Astrocyte (in vitro differentiated cells and primary cell): ENCODE measurements around the gene SALL2.

Experiments used
- EZH2 ChIP-seq: IDR thresholded peaks from 2 replicates; pipeline ENCODE4 v1.6.1; 2012; ENCODE audit warnings: mild to moderate bottlenecking, low read length, inconsistent platforms; ENCODE audit not compliant: insufficient read depth
- TF ChIP-seq, protein P1 (sequence below): IDR thresholded peaks from 2 replicates; pipeline ENCODE4 v1.5.1; 2011; ENCODE audit warnings: low read depth, mild to moderate bottlenecking, inconsistent platforms, low read length, moderate library complexity; ENCODE audit not compliant: insufficient read depth

DNA sequence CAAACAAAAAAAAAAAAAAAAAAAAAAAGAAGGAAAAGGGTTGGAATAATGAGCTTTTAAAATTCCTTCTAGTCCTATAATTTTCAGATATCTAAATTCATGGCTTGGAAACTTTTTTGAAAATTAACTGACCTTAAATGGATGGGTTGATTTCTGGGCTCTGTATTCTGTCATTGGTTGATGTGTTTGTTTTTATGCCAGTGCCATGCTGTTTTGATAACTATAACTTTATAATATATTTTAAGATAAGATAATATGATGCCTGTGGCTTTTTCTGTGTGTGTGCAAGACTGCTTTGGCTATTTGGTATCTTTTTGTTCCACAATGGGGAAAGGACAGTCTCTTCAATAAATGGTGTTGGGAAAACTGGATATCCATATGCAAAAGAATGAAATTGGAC lies 46.5 kb upstream of the SALL2 start:
- TF ChIP-seq, protein P1, sequence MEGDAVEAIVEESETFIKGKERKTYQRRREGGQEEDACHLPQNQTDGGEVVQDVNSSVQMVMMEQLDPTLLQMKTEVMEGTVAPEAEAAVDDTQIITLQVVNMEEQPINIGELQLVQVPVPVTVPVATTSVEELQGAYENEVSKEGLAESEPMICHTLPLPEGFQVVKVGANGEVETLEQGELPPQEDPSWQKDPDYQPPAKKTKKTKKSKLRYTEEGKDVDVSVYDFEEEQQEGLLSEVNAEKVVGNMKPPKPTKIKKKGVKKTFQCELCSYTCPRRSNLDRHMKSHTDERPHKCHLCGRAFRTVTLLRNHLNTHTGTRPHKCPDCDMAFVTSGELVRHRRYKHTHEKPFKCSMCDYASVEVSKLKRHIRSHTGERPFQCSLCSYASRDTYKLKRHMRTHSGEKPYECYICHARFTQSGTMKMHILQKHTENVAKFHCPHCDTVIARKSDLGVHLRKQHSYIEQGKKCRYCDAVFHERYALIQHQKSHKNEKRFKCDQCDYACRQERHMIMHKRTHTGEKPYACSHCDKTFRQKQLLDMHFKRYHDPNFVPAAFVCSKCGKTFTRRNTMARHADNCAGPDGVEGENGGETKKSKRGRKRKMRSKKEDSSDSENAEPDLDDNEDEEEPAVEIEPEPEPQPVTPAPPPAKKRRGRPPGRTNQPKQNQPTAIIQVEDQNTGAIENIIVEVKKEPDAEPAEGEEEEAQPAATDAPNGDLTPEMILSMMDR = no peak
- no peak for TF ChIP-seq EZH2
